OCI-LY1 (cell line): ENCODE measurements around the gene STRIT1.

ENCODE experiments used
- H2AFZ ChIP-seq: fragments of 200-600 bp; sonication (generic), shearing (Covaris generic); 2 replicates; pipeline ENCODE4 v1.6.0; 2014; ENCODE audit warnings: antibody characterized with exemption, mild to moderate bottlenecking, low read length
- H3F3A ChIP-seq: fragments of 200-600 bp; sonication (generic), shearing (Covaris generic); 2 replicates; pipeline ENCODE4 v1.6.0; 2014; ENCODE audit warnings: mild to moderate bottlenecking, antibody characterized with exemption, low read length, moderate library complexity; ENCODE audit not compliant: insufficient read depth
- H3K27ac ChIP-seq: fragments of 200-600 bp; sonication (generic); 2 replicates; pipeline ENCODE4 v1.5.1; 2014; ENCODE audit warnings: low read length, mixed run types, mild to moderate bottlenecking, low read depth; ENCODE audit not compliant: poor library complexity, severe bottlenecking
- H3K27me3 ChIP-seq: fragments of 200-600 bp; sonication (generic); 2 replicates; pipeline ENCODE4 v1.6.0; 2014; ENCODE audit warnings: antibody characterized with exemption, mild to moderate bottlenecking, low read length, moderate library complexity; ENCODE audit not compliant: insufficient read depth
- H3K36me3 ChIP-seq: fragments of 200-600 bp; sonication (generic); 2 replicates; pipeline ENCODE4 v1.6.1; 2014; ENCODE audit warnings: mild to moderate bottlenecking, antibody characterized with exemption, low read length, moderate library complexity, mixed read lengths; ENCODE audit not compliant: insufficient read depth
- H3K4me1 ChIP-seq: fragments of 200-600 bp; sonication (generic); 2 replicates; pipeline ENCODE4 v1.5.1; 2014; ENCODE audit warnings: mild to moderate bottlenecking, low read length, moderate library complexity; ENCODE audit not compliant: insufficient read depth, severe bottlenecking
- H3K4me2 ChIP-seq: fragments of 200-600 bp; sonication (generic), shearing (Covaris generic); 2 replicates; pipeline ENCODE4 v1.6.1; 2014; ENCODE audit warnings: low read length
- H3K4me3 ChIP-seq: fragments of 200-600 bp; sonication (generic); 2 replicates; pipeline ENCODE4 v1.5.1; 2014; ENCODE audit warnings: low read length, low read depth, mild to moderate bottlenecking, mixed read lengths; ENCODE audit not compliant: poor library complexity, severe bottlenecking
- H3K79me2 ChIP-seq: fragments of 200-600 bp; shearing (Covaris generic); 2 replicates; pipeline ENCODE4 v1.6.1; 2016; ENCODE audit warnings: mixed run types, low read length, mixed read lengths; ENCODE audit not compliant: insufficient read depth
- H3K9ac ChIP-seq: fragments of 200-600 bp; sonication (generic), shearing (Covaris generic); 2 replicates; pipeline ENCODE4 v1.6.1; 2014; ENCODE audit warnings: mild to moderate bottlenecking, low read length, mixed read lengths
- H3K9me2 ChIP-seq: fragments of 200-600 bp; sonication (generic), shearing (Covaris generic); 2 replicates; pipeline ENCODE4 v1.6.1; 2014; ENCODE audit warnings: low read depth, mild to moderate bottlenecking, low read length, mixed read lengths
- H3K9me3 ChIP-seq: fragments of 200-600 bp; shearing (Covaris generic); 2 replicates; pipeline ENCODE4 v1.6.1; 2014; ENCODE audit warnings: low read length, mixed read lengths
- H4K20me1 ChIP-seq: fragments of 200-600 bp; sonication (generic), shearing (Covaris generic); 2 replicates; pipeline ENCODE4 v1.6.0; 2016; ENCODE audit warnings: mild to moderate bottlenecking, low read length; ENCODE audit not compliant: insufficient read depth
- EZH2 ChIP-seq: fragments of 200-600 bp; sonication (generic), shearing (Covaris generic); IDR thresholded peaks from 2 replicates; pipeline ENCODE4 v1.8.0; 2017; ENCODE audit warnings: borderline replicate concordance, mixed run types, mild to moderate bottlenecking, antibody characterized with exemption, low read length, moderate library complexity, mixed read lengths
- TF ChIP-seq, protein P1 (sequence below): fragments of 200-600 bp; sonication (generic), shearing (Covaris generic); IDR thresholded peaks from 2 replicates; pipeline ENCODE4 v1.5.1; 2017; ENCODE audit warnings: mild to moderate bottlenecking, antibody characterized with exemption, low read length, moderate library complexity, mixed read lengths

Gene STRIT1

DNA sequence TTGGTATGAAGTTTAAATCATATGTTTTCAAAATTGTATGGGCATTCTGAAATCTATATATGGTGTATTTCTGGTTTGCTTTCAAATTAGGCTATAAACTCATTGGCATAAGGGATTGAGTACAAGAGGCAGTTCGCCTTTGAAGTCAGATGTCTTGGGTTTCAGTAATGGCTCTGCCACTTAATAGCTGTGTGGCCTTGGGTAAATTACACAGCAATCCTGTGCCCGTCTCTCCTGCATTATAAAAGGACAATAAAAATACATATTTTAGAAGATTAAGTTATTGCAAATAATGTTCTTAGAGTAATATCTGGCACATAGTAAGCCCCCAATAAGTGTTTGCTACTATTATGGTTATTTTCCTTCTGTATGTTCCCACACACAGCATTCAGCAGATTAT is 20.4 kb upstream of the STRIT1 start:
- H3F3A ChIP-seq: no peaks in the 10 kb centered on the region
- no peak overlapping the region for H2AFZ ChIP-seq
- no peaks in the 10 kb centered on the region for H3K9me3 ChIP-seq
- no peaks in the 10 kb centered on the region for H3K9me2 ChIP-seq
- H4K20me1 ChIP-seq: no peaks in the 10 kb centered on the region
- no peak overlapping the region for H3K4me2 ChIP-seq
- H3K79me2 ChIP-seq: no peaks in the 10 kb centered on the region
- H3K4me3 ChIP-seq: no peak overlapping the region
- H3K27ac ChIP-seq: no peak overlapping the region
- TF ChIP-seq, protein P1, sequence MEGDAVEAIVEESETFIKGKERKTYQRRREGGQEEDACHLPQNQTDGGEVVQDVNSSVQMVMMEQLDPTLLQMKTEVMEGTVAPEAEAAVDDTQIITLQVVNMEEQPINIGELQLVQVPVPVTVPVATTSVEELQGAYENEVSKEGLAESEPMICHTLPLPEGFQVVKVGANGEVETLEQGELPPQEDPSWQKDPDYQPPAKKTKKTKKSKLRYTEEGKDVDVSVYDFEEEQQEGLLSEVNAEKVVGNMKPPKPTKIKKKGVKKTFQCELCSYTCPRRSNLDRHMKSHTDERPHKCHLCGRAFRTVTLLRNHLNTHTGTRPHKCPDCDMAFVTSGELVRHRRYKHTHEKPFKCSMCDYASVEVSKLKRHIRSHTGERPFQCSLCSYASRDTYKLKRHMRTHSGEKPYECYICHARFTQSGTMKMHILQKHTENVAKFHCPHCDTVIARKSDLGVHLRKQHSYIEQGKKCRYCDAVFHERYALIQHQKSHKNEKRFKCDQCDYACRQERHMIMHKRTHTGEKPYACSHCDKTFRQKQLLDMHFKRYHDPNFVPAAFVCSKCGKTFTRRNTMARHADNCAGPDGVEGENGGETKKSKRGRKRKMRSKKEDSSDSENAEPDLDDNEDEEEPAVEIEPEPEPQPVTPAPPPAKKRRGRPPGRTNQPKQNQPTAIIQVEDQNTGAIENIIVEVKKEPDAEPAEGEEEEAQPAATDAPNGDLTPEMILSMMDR: no peak
- no peak for TF ChIP-seq EZH2
- H3K4me1 ChIP-seq: no peaks in the 10 kb centered on the region
- no peaks in the 10 kb centered on the region for H3K36me3 ChIP-seq
- H3K27me3 ChIP-seq: no peaks in the 10 kb centered on the region
- no peak overlapping the region for H3K9ac ChIP-seq

DNA sequence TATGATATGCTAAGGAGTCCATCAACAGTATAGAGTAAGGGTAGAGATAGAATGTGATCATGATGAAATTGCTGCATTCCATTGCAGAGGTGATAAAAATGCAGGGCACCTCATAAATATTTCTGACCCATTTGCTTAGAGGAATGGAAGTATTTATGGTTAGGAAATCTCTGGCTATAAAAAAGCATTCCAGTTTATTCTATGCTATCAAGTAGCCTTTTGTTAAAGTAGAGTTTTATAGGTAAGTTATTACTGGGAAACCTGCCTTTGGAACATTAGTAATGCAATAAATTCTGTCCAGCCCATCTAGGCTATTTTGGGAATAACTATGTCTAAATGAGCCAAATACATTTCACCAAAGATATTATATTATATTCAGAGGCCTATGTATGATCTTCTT is 19.8 kb upstream of the STRIT1 start:
- TF ChIP-seq, protein P1: no peak
- no peak for TF ChIP-seq EZH2
- Histone ChIP-seq H3K79me2 (no peaks in the 10 kb centered on the region), H3K36me3 (no peaks in the 10 kb centered on the region), H3K9me2 (no peaks in the 10 kb centered on the region), H3K4me3 (no peak overlapping the region), H3K27me3 (no peaks in the 10 kb centered on the region), H4K20me1 (no peaks in the 10 kb centered on the region), H3K27ac (no peak overlapping the region), H3K4me1 (no peaks in the 10 kb centered on the region), H3K9me3 (no peaks in the 10 kb centered on the region), H3F3A (no peaks in the 10 kb centered on the region), H3K4me2 (no peak overlapping the region), H3K9ac (no peak overlapping the region), H2AFZ (no peak overlapping the region)

DNA sequence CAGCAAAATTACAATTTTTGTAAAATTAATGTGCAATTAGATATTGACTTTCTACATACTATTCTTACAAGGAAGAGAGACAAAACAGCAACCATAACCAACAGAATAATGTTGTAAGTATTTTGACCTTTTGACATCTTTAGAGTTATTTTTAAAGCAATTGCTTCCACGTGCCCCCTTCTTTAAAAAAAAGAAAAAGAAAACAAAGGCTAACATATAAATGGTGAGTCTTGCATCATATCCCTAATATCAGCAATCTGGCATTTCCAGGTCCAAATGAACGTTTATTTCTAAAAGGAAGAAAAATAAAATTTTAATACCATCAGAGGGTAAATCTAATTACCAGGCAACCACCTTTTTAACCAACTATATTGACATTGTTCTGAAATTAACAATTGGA is 19.3 kb upstream of the STRIT1 start:
- H3K27ac ChIP-seq: no peak overlapping the region
- H3K79me2 ChIP-seq: no peaks in the 10 kb centered on the region
- H2AFZ ChIP-seq: no peak overlapping the region

More for the DNA sequence above, 19.3 kb upstream of the STRIT1 start:
- Histone ChIP-seq H3K36me3 (no peaks in the 10 kb centered on the region), H3K9ac (no peak overlapping the region), H3K4me3 (no peak overlapping the region), H3K4me1 (no peaks in the 10 kb centered on the region), H3K4me2 (no peak overlapping the region), H3F3A (no peaks in the 10 kb centered on the region), H4K20me1 (no peaks in the 10 kb centered on the region), H3K27me3 (no peaks in the 10 kb centered on the region), H3K9me2 (no peaks in the 10 kb centered on the region), H3K9me3 (no peaks in the 10 kb centered on the region)
- TF ChIP-seq, protein P1: no peak
- TF ChIP-seq EZH2: no peak
